ENCODE measurements around the gene GZMM. TPM values are rescaled to one million over a fixed set of nuclear protein-coding genes. Genes with fewer than 3 reads are reported as not detected.
"Not testable (repeated sequence)": the region's sequence is repeated elsewhere in the genome, so short reads cannot be mapped to it uniquely, and the experiment has no call there.

GZMM gene
- total RNA-seq, 2 donors from 2014 or later = 0.74 to 0.76 TPM

GRCh38 chr19:576768-577438, 33.0 kb downstream of the GZMM start:
- peak; percentile 76 for DNase-seq (ENCODE audit: low spot score)
- intact Hi-C loops (cut with DNase I) = loop anchor here in 1 of 2 donors (10.0 kb wide), 1 partner anchor 58 kb away; the partner anchor contains the start of genes FGF22 and POLRMT

- DNase-seq (ENCODE audit: low spot score) = peak; percentile 69
- intact Hi-C loops (cut with DNase I) = loop anchor here in 1 of 2 donors (10.0 kb wide), 1 partner anchor 57 kb away; the partner anchor contains the start of genes FGF22 and POLRMT
Observed at GRCh38 chr19:577439-578392, 33.9 kb downstream of the GZMM start.

GRCh38 chr19:579111-579841, 35.4 kb downstream of the GZMM start:
- intact Hi-C loops (cut with DNase I) = loop anchor here in 1 of 2 donors (10.0 kb wide), 1 partner anchor 56 kb away; the partner anchor contains the start of genes FGF22 and POLRMT
- no peak for DNase-seq (ENCODE audit: low spot score)

- DNase-seq (ENCODE audit: low spot score) = no peak
- intact Hi-C loops (cut with DNase I) = loop anchor here (10.0 kb wide), 2 partner anchors 55 to 145 kb away; partner anchors contain the start of genes FGF22 (in 1 of the 2) and POLRMT (in 1 of the 2)
Observed at GRCh38 chr19:579842-580155, 35.9 kb downstream of the GZMM start.

GRCh38 chr19:580274-580835, 36.5 kb downstream of the GZMM start:
- DNase-seq (ENCODE audit: low spot score) = no peak

GRCh38 chr19:581399-582111, 37.7 kb downstream of the GZMM start:
- DNase-seq (ENCODE audit: low spot score) = peak; percentile 75
- intact Hi-C loops (cut with DNase I) = loop anchor here in 1 of 2 donors (10.0 kb wide), 1 partner anchor 143 kb away; no protein-coding TSS in a partner anchor

More at GRCh38 chr19:580274-580835, 36.5 kb downstream of the GZMM start:
- intact Hi-C loops (cut with DNase I) = loop anchor here in 1 of 2 donors (10.0 kb wide), 1 partner anchor 144 kb away; no protein-coding TSS in a partner anchor

GRCh38 chr19:582497-583197, 38.8 kb downstream of the GZMM start:
- peak; percentile 85 for DNase-seq (ENCODE audit: low spot score)
- intact Hi-C loops (cut with DNase I) = loop anchor here in 1 of 2 donors (10.0 kb wide), 1 partner anchor 142 kb away; no protein-coding TSS in a partner anchor

GRCh38 chr19:583198-583967, 39.5 kb downstream of the GZMM start:
- peak; percentile 66 for DNase-seq (ENCODE audit: low spot score)
- intact Hi-C loops (cut with DNase I) = loop anchor here in 1 of 2 donors (10.0 kb wide), 1 partner anchor 141 kb away; no protein-coding TSS in a partner anchor

GRCh38 chr19:583968-584239, 40.1 kb downstream of the GZMM start:
- no peak for DNase-seq (ENCODE audit: low spot score)

GRCh38 chr19:584240-585001, 40.6 kb downstream of the GZMM start:
- intact Hi-C loops (cut with DNase I) = loop anchor here in 1 of 2 donors (10.0 kb wide), 1 partner anchor 140 kb away; no protein-coding TSS in a partner anchor

More at GRCh38 chr19:583968-584239, 40.1 kb downstream of the GZMM start:
- intact Hi-C loops (cut with DNase I) = loop anchor here in 1 of 2 donors (10.0 kb wide), 1 partner anchor 141 kb away; no protein-coding TSS in a partner anchor

GRCh38 chr19:585146-585545, 41.3 kb downstream of the GZMM start:
- not testable (repeated sequence) for DNase-seq (ENCODE audit: low spot score)
- intact Hi-C loops (cut with DNase I) = loop anchor here in 1 of 2 donors (10.0 kb wide), 1 partner anchor 140 kb away; no protein-coding TSS in a partner anchor

More at GRCh38 chr19:584240-585001, 40.6 kb downstream of the GZMM start:
- DNase-seq (ENCODE audit: low spot score) = no peak

GRCh38 chr19:585551-586110, 41.8 kb downstream of the GZMM start:
- intact Hi-C loops (cut with DNase I) = loop anchor here in 1 of 2 donors (10.0 kb wide), 1 partner anchor 139 kb away; no protein-coding TSS in a partner anchor

GRCh38 chr19:588093-588740, 44.4 kb downstream of the GZMM start:
- peak; percentile 91 for DNase-seq (ENCODE audit: low spot score)
- intact Hi-C loops (cut with DNase I) = loop anchor here in 1 of 2 donors (10.0 kb wide), 1 partner anchor 137 kb away; no protein-coding TSS in a partner anchor

More at GRCh38 chr19:585551-586110, 41.8 kb downstream of the GZMM start:
- DNase-seq (ENCODE audit: low spot score) = no peak

- DNase-seq (ENCODE audit: low spot score) = no peak
- intact Hi-C loops (cut with DNase I) = loop anchor here in 1 of 2 donors (10.0 kb wide), 1 partner anchor 136 kb away; no protein-coding TSS in a partner anchor
Observed at GRCh38 chr19:588741-589692, 45.2 kb downstream of the GZMM start.

Data from posterior vena cava (tissue), 2 donors.